Keratinocyte (primary cell): ENCODE data around the gene C11orf24.

Experiments used
- CTCF ChIP-seq, 3 experiments: IDR thresholded peaks in 1 of 3; conservative IDR thresholded peaks in 1 of 3; optimal IDR thresholded peaks in 1 of 3; 2 replicates in 2 of 3; 3 replicates in 1 of 3; pipeline versions ENCODE3 to v1.5.1; 2011; ENCODE audit warnings: low read length in 3 of 3, mild to moderate bottlenecking in 3 of 3, moderate library complexity in 2 of 3, control low read depth in 1 of 3, inconsistent platforms in 1 of 3; ENCODE audit not compliant: insufficient read depth in 2 of 3; ENCODE audit errors: extremely low read depth in 1 of 3
- EZH2 ChIP-seq: IDR thresholded peaks from one replicate; pipeline ENCODE4 v1.6.1; 2012; ENCODE audit warnings: inconsistent platforms, mild to moderate bottlenecking, low read length, moderate library complexity

- TF ChIP-seq CTCF (optimal IDR thresholded peaks at IDR 0.05 in 1 of 3, IDR thresholded peaks at IDR 0.05 in 1 of 3, conservative IDR thresholded peaks at IDR 0.05 in 1 of 3; ENCODE audit: extremely low read depth in 1 of 3, insufficient read depth in 2 of 3, low read length in 3 of 3) (no peak), EZH2 (no peak)
Measured at GRCh38 chr11:68264741-68265540, 6.8 kb downstream of the C11orf24 start.
